GM18502 (cell line): ENCODE data around the gene MACROH2A1.
"Not testable (repeated sequence)": the region's sequence is repeated elsewhere in the genome, so short reads cannot be mapped to it uniquely, and the experiment has no call there.

Source experiments
- ATAC-seq: cut with Tn5 transposase; IDR thresholded peaks from one replicate; pipeline ENCODE4 v1.9.1; 2021; ENCODE audit warnings: mild to moderate bottlenecking; ENCODE audit not compliant: unreplicated experiment, poor library complexity

The MACROH2A1 gene

GRCh38 chr5:135382981-135383380 is 16.1 kb downstream of the MACROH2A1 start:
- no peak for ATAC-seq

DNA sequence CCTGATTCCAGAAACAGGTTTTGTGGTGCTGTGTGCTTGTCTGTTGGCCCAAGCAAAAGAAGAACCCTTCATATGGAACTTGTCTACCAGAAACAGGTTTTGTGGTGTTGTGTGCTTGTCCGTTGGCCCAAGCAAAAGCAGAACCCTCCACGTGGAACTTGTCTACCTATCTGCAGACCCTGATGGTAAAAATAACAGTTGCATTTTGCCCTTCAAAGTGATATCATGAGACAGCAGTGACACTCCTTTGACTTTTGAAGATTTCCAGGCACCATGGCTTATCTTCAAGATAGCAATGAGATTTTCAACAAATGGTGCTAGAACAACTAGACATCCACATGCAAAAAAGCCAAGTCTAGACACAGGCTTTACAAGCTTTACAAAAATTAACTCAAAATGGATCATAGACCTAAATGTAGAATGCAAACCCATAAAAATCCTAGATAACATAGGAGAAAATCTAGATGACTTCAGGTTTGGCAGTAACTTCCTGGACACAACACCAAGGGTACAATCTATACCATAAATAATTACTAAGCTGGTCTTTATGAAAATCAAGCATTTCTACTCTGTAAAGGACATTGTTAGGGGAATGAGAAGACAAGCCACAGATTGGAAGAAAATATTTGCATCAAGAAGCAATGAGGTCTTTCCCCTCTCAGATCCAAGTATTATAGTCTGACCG is 16.8 kb downstream of the MACROH2A1 start:
- no peak for ATAC-seq

GRCh38 chr5:135379046-135379654 is 19.9 kb downstream of the MACROH2A1 start:
- ATAC-seq = no peak

DNA sequence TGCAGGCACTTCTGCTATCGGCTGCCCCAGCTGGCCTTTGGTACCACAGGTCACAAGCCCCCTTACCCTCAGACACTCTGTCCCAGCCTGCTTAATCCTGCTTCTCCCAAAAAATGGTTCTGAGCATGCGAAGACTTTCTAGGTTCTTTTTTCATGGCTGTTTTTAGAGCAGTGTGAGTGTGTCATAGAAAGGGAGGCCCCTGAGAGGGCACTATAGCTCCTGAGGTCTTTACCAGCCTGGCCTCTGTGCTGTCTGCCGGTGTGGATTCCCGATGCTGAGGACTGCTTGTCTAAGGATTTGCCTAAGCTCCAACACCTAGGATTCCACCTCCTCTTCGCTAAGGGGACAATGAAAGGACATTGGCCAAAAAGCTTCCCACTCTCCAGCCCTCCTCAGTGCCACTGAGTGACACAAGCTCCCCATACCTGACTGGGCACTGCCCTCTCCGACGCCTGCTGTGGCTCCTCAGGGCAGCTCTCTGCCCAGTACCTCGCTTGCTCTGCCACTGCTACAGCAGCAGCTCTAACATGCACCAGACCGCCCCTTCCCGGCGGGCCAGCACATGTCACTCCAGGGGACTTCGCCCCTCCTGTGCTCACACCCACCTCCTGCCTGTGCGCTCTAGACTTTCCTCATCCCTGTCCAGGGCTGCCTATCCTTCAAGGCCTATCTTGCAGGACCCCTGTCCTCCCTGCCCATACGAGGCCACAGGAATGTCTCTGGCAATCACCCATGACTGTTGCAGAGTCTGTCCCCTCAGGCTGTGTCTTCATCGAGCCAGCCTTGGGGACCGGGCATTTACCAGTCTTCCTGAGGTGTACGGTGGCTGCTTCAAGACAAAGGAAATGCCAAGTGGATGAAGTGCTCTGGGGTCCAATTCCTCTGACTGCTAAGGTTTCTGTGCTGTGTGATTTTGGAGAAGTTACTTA is 21.0 kb downstream of the MACROH2A1 start:
- ATAC-seq = peak; percentile 28

DNA sequence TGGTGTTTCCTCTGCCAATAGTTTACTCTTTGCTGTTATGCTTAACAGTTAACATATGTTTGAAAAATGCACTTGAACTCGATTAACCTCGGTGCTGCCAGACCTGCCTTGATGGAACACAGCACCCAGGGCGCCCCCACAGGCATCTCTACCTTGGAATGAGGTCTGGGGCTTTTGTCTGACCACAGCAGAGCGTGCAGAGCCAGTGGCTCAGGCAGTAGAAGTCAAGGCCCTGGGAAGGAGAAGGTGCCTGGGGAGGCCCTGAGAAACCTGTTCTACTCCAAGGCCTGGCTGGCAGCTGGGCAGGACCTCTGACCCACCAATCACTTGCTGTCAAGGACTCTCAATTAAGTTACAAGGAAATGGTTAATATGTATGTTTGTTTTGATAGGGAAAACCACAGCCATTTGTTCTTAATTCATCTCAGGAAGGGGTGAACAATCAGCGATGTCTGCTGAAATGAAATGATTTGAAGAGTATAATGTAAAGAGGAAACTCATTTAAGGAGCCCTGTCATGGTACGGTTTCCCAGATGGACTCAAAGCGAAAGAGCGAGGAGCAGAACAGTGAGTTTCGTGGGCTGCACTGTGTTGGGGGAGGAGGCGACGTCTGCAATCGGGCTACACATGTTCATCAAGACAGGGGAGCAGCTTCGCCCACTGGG is 21.9 kb downstream of the MACROH2A1 start:
- ATAC-seq = peak; percentile 95

DNA sequence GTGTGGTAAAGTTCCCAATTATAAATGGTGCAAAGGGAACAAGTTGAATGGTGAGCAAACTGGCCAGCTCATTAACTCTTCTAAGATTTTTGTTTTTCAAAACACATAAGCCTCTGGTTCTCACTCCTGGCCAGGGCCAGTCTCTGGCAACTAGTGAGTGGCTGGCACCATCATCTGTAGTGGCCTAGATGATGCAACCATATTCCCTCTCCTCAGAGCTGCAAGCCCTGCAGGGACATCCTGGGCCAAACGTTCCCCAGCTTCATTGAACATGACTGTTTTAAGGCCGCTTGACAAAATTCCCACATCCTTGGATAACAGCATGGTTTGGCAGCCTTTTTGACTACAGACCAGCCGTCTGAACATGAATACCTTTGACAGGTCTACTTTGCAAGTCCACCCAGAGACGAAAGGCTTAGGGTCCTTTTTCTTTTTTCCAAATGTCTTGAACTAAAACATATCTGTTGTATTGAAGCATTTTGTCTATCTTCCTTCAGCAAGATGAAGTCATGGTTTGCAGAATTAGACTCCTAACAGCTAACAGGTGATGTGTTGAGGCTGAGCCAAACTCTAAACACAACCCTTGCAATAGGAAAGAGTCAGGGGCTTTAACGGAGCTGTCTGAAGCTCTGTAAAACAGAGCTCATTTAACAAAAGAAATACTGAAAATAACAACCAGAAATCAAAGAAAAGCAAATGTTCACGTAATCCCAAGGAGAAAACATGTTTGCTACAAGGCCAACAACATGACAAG is 23.8 kb downstream of the MACROH2A1 start:
- ATAC-seq = no peak

DNA sequence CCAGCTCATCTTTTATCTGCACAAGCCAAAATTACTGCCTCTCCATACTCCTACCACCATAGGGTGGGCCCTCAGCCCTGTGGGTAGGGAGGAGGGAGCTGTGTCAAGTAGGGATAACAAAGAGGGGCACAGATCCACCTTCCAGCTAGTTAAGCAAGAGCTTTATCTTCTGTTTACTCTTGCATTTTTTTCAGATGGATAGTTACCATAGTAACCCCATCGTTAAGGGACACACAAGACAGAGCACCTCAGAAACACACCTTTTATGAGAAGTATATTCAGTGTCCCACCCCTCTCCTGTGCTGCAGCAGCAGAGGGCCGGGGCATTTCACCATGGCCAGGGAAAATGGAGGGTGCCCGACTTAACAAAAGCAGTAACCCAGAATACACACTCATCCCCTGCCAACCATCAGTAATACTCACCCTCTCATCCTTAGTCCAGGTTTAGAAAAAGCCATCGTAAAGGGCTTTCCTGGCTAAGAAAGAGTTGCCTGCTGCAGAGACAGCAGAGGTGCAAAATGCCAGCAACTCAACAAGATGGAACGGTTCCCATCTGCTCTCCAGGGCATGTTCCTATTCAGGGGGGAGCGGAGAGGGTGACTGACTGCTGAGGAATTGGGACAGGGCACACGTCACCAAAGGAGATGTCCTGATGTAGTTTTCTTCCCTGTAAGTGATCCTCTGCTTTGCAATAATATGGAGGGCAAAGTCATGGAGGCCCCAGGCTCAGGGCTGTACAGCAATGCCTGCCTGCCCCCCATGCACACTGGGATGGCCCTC is 25.1 kb downstream of the MACROH2A1 start:
- no peak for ATAC-seq

GRCh38 chr5:135372654-135373381 is 26.2 kb downstream of the MACROH2A1 start:
- ATAC-seq = no peak

- ATAC-seq = no peak
These were observed 27.3 kb downstream of the MACROH2A1 start for GRCh38 chr5:135371622-135372232.

GRCh38 chr5:135369952-135370351 is 29.1 kb downstream of the MACROH2A1 start:
- ATAC-seq = no peak

DNA sequence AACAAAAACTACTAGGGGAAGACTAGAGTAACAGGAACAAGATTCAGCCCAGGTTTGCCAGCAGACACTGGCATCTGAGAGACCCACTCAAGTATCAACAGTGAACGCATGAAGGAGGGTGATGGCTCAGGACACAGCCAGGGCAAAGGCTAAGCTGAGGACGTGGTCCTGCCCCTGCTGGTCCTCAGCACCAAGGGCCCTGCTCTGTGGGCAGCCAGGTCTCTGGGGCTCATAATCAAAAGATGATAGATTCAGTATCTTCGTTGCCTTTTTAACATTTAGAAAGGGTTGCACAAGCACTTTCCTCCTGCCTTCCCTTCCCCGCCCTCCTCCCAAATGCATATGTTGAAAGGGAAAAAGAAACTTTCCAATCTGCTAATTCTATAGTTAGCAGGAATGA is 31.5 kb downstream of the MACROH2A1 start:
- ATAC-seq = no peak

DNA sequence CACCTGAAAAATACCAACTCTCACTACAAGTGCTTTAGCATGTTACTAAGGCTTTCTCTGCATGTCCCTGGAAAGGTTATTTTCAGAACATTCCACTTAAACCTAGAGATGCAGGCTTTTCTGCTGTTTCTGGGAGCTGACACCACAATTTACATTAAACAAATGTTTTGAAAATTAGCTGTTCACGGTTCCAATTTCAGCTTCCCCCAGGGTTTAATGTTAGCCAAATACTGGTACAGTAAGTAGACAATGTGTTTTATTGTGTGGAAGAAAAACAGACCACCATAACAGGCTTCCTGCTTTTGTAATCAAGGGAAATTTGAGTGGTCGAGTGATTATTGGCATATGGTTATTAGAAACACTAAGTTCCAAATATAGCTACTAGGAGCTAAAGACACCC is 32.0 kb downstream of the MACROH2A1 start:
- no peak for ATAC-seq

GRCh38 chr5:135365281-135365680 is 33.8 kb downstream of the MACROH2A1 start:
- ATAC-seq = no peak

DNA sequence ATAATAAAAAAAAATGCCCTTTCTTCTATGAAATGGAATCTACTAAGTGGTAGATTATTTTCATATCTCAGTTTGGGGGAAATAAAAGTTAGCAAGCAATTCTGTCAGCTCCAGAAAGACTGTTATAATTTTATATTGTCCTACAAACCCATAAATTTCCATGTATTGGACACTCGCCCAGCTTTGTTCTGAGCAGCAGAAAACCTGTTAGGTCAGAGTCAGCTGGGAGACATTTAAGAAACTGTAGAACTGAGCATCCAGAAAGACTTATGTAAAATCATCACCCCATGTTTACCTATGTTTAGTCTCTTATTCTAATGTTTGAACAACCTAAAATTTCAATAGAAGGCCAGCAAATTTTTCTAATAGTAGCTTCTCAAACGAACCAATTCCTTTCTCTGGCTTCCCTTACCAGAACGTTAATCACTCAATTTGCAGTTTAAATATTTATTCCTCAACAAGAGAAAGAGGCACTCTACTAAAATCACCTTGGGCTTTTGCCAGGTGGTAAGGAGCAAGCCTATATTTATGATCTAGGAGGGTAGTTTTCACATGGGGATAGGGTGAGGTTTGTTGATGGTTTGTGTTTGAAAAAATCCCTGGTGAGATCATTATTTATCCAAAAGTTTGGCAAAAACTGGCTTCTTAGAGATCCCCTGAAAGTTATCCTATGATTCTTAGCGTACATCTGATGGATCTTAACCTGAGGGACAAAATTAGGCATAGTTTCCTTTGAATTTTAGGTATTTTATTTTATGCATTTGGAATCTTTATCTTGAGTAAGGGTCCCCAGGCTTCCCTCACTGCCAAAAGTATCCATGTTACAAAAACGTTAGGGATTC is 34.4 kb downstream of the MACROH2A1 start:
- ATAC-seq = no peak

GRCh38 chr5:135363342-135363741 is 35.7 kb downstream of the MACROH2A1 start:
- not testable (repeated sequence) for ATAC-seq

DNA sequence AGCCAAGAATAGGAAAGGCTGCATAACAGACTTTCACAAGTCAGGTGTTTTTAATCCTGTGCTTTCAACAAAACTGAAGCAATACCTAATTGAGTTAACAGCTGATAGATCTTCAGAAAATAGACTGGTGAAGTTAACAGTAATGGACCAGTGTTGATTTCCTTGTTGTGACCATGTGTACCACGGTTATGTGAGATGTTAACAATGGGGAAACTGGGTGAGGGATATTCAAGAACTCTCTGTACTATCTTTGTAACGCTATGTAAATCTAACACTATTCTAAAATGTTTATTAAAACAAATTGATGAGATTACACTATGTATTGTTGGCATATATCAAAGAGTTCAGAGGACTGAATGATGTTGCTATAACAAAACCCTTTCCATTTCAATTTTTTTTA is 36.9 kb downstream of the MACROH2A1 start:
- ATAC-seq = no peak
